Gastrocnemius medialis (tissue), 4 donors: ENCODE measurements around the gene OTUD5.

Experiments used
- POLR2A ChIP-seq, 2 donors: fragments of 450-650 bp; IDR thresholded peaks; one replicate each; pipeline ENCODE4 v1.6.1; 2017; ENCODE audit warnings: antibody characterized with exemption in 2 of 2, mild to moderate bottlenecking in 2 of 2, moderate library complexity in 2 of 2
- TF ChIP-seq, protein P1 (sequence below), 5 experiments: fragments of 450-650 bp in 3 of 5; fragments of 200-600 bp in 2 of 5; sonication (generic) in 2 of 5; IDR thresholded peaks in 4 of 5; conservative IDR thresholded peaks in 1 of 5; 1 replicate in 4 of 5; 2 replicates in 1 of 5; pipeline ENCODE4 v1.5.1; 2016 to 2019; ENCODE audit warnings: antibody characterized with exemption in 5 of 5, mild to moderate bottlenecking in 3 of 5, moderate library complexity in 3 of 5

DNA sequence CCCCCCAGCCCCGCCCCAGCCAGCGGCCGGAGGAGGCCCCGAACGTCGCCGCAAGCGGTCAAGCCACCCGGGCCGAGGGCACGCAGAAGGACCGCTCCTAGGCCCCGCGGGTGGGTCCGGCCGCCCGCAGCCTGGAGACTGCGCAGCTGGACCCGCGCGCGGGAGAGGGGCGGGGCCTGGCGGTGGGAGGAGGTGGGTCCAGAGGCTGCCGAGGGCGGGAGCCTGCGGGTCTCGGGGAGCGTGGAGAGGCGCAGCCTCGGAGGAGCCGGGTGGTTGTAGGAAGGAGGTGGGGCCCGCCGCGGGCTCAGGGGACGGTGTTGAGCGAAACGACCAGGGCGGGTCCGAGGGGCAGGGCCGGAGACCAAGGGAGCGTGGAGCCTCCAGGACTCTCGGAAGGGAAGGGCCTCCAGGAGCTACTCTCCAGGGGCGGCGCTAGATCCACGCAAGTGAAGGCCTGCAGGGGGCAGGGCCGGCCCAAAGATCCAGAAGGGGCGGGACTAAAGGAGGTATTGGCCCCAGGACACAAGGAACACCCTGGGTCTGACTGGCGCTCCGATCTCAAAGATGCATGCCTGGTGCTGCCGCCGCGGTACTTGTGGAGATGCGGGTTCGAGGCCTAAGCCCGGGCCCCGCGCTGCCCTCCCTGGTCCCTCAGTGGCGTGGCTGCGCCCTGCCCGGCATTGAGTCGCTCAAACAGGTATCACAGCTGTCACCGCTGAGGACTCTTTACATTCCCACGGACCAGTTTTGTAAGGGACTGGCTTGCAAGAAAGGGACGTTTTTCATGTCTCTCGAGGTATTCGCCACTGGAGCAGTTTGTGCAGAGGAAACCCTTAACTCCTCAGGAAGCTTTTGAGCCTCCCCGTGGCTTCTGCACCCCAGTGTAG lies 65.8 kb downstream of the OTUD5 start:
- TF ChIP-seq, protein P1, sequence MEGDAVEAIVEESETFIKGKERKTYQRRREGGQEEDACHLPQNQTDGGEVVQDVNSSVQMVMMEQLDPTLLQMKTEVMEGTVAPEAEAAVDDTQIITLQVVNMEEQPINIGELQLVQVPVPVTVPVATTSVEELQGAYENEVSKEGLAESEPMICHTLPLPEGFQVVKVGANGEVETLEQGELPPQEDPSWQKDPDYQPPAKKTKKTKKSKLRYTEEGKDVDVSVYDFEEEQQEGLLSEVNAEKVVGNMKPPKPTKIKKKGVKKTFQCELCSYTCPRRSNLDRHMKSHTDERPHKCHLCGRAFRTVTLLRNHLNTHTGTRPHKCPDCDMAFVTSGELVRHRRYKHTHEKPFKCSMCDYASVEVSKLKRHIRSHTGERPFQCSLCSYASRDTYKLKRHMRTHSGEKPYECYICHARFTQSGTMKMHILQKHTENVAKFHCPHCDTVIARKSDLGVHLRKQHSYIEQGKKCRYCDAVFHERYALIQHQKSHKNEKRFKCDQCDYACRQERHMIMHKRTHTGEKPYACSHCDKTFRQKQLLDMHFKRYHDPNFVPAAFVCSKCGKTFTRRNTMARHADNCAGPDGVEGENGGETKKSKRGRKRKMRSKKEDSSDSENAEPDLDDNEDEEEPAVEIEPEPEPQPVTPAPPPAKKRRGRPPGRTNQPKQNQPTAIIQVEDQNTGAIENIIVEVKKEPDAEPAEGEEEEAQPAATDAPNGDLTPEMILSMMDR (IDR thresholded peaks at IDR 0.05 in 4 of 5, conservative IDR thresholded peaks at IDR 0.05 in 1 of 5), result peak; percentile 25 to 64 (median 52)
- TF ChIP-seq POLR2A (IDR thresholded peaks at IDR 0.05), result peak in 1 of 2 donors; percentile 4
